Vagina (tissue), 2 donors: ENCODE results near the gene SYNJ1. TPM values are rescaled to one million over a fixed set of nuclear protein-coding genes. Genes with fewer than 3 reads are reported as not detected.
A peak's percentile ranks its signal among the peaks of the same experiment; 100 is the strongest.
"Not testable (repeated sequence)": the region's sequence is repeated elsewhere in the genome, so short reads cannot be mapped to it uniquely, and the experiment has no call there.

Source experiments
- DNase-seq, 2 donors: peaks; one replicate each; pipeline ENCODE4 v3.0.0-alpha.2; 2017; ENCODE audit errors: extremely low spot score in 2 of 2
- H3K27ac ChIP-seq: fragments of 200-600 bp; sonication (generic); one replicate; pipeline ENCODE4 v1.5.1; 2019
- H3K27me3 ChIP-seq: fragments of 200-600 bp; sonication (generic); one replicate; pipeline ENCODE4 v1.5.1; 2019
- H3K36me3 ChIP-seq, 2 donors: fragments of 200-600 bp; sonication (generic); one replicate each; pipeline ENCODE4 v1.5.1; 2017 to 2019
- H3K4me1 ChIP-seq: fragments of 200-600 bp; sonication (generic); one replicate; pipeline ENCODE4 v1.5.1; 2019
- H3K4me3 ChIP-seq, 2 donors: fragments of 200-600 bp; sonication (generic); 1 replicate in 1 of 2; 2 replicates in 1 of 2; pipeline ENCODE4 v1.5.1; 2016 to 2019
- H3K9me3 ChIP-seq: fragments of 200-600 bp; sonication (generic); one replicate; pipeline ENCODE4 v1.5.1; 2019
- POLR2A ChIP-seq, 2 donors: fragments of 450-650 bp; IDR thresholded peaks; one replicate each; pipeline ENCODE4 v1.6.1; 2017; ENCODE audit warnings: antibody characterized with exemption in 2 of 2, mild to moderate bottlenecking in 2 of 2, moderate library complexity in 2 of 2
- POLR2AphosphoS5 ChIP-seq, 2 donors: sonication (generic); formaldehyde crosslinking; IDR thresholded peaks; one replicate each; pipeline ENCODE4 v1.9.0; 2017; ENCODE audit warnings: antibody characterized with exemption in 2 of 2, mild to moderate bottlenecking in 2 of 2, low read depth in 1 of 2; ENCODE audit not compliant: insufficient read depth in 1 of 2
- intact Hi-C: fragments of 100-400 bp; cut with DNase I; formaldehyde crosslinking; loops from one replicate; pipeline ENCODE4 v1.15.1; 2023
- total RNA-seq: library from RNA; depleted of rRNA; stranded (reverse); fragments of >200 nt; gene quantifications from one replicate; pipeline ENCODE4 v1.2.3, GENCODE V29; 2016
- TF ChIP-seq, protein P1 (sequence below), 3 experiments: fragments of 450-650 bp in 2 of 3; fragments of 200-600 bp in 1 of 3; sonication (generic) in 1 of 3; IDR thresholded peaks; one replicate each; pipeline ENCODE4 v1.5.1; 2017 to 2019; ENCODE audit warnings: antibody characterized with exemption in 3 of 3, mild to moderate bottlenecking in 2 of 3, moderate library complexity in 2 of 3

Gene SYNJ1
- total RNA-seq, 1 donor from 2014 or later = 22.8 TPM

- H3K27me3 ChIP-seq = no peaks in the 10 kb centered on the region
- intact Hi-C loops = no loop called here
- H3K4me3 ChIP-seq = no peak overlapping the region
- H3K4me1 ChIP-seq = no peaks in the 10 kb centered on the region
- peaks cover 0 to 46% of the 10 kb centered on the region in 2 donors for H3K36me3 ChIP-seq
- H3K27ac ChIP-seq = no peak overlapping the region
- TF ChIP-seq, protein P1, sequence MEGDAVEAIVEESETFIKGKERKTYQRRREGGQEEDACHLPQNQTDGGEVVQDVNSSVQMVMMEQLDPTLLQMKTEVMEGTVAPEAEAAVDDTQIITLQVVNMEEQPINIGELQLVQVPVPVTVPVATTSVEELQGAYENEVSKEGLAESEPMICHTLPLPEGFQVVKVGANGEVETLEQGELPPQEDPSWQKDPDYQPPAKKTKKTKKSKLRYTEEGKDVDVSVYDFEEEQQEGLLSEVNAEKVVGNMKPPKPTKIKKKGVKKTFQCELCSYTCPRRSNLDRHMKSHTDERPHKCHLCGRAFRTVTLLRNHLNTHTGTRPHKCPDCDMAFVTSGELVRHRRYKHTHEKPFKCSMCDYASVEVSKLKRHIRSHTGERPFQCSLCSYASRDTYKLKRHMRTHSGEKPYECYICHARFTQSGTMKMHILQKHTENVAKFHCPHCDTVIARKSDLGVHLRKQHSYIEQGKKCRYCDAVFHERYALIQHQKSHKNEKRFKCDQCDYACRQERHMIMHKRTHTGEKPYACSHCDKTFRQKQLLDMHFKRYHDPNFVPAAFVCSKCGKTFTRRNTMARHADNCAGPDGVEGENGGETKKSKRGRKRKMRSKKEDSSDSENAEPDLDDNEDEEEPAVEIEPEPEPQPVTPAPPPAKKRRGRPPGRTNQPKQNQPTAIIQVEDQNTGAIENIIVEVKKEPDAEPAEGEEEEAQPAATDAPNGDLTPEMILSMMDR (IDR thresholded peaks at IDR 0.05) = no peak
- TF ChIP-seq POLR2AphosphoS5 (IDR thresholded peaks at IDR 0.05; ENCODE audit: insufficient read depth in 1 of 2, low read depth in 1 of 2) (no peak), POLR2A (IDR thresholded peaks at IDR 0.05) (no peak)
- DNase-seq = no peak
- H3K9me3 ChIP-seq = no peaks in the 10 kb centered on the region
Observed at GRCh38 chr21:32641710-32642698, 85.8 kb downstream of the SYNJ1 start.

DNA sequence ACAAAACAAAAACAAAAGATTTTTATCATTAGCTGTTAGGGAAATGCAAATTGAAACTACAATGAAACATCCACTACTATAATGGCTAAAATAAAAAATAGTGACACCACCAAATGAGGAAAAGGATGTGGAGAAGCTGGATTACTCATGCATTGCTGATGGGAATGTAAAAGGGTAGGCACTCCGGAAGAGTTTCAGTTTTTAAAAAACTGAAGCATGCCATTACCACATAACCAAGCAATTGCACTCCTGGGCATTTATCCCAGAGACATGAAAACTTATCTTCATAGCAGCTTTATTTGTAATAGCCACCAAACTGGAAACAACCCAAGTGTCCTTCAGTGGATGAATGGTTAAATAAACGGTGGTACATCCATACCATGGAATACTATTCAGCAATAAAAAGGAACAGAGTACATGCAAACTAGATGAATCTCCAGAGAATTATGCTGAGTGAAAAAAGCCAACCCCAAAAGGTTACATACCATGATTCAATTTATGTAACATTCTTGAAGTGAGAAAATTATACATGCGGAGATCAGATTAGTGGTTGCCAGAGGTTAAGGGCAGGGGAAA is 101.1 kb downstream of the SYNJ1 start:
- no peak for DNase-seq
- H3K36me3 ChIP-seq = peaks cover 0 to 18% of the 10 kb centered on the region in 2 donors
- H3K4me1 ChIP-seq = no peaks in the 10 kb centered on the region
- TF ChIP-seq POLR2A (IDR thresholded peaks at IDR 0.05) (no peak), POLR2AphosphoS5 (IDR thresholded peaks at IDR 0.05; ENCODE audit: insufficient read depth in 1 of 2, low read depth in 1 of 2) (no peak)
- TF ChIP-seq, protein P1 (IDR thresholded peaks at IDR 0.05) = no peak
- H3K4me3 ChIP-seq = no peak overlapping the region
- intact Hi-C loops = no loop called here
- H3K27ac ChIP-seq = no peak overlapping the region
- H3K9me3 ChIP-seq = no peaks in the 10 kb centered on the region
- no peaks in the 10 kb centered on the region for H3K27me3 ChIP-seq

DNA sequence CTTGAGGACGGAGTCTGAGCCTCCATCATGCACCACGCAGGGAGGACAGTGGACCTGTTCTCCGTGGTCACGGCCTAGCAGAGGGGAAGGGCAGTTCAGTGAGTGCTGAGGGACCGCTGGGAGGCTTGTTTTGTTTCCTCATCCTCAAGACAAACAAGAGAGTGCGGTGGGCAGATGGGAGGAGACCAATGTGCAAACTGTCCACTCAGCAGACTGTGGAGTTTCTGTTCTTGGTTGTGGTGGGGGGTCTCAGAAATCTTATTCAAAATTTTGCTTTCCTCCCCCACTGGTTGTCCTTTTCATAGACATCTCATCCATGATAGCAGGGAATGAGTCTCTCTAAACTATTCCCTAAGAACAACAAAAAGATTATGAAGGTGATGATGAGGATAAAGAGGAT is 109.6 kb downstream of the SYNJ1 start:
- H3K4me1 ChIP-seq, H3K27ac ChIP-seq, H3K27me3 ChIP-seq, DNase-seq, intact Hi-C loops, H3K4me3 ChIP-seq, H3K36me3 ChIP-seq, H3K9me3 ChIP-seq: not testable (repeated sequence)

- H3K4me3 ChIP-seq = peak overlapping the region; percentile 67 to 82
- TF ChIP-seq POLR2A (IDR thresholded peaks at IDR 0.05) = no peak
- TF ChIP-seq, protein P1 (IDR thresholded peaks at IDR 0.05) = no peak
- no peak for TF ChIP-seq POLR2AphosphoS5 (IDR thresholded peaks at IDR 0.05; ENCODE audit: insufficient read depth in 1 of 2, low read depth in 1 of 2)
- H3K4me1 ChIP-seq = peaks cover 24% of the 10 kb centered on the region
- intact Hi-C loops = no loop called here
- H3K9me3 ChIP-seq = no peaks in the 10 kb centered on the region
- H3K36me3 ChIP-seq = peaks cover 0 to 9% of the 10 kb centered on the region in 2 donors
- no peaks in the 10 kb centered on the region for H3K27me3 ChIP-seq
- DNase-seq = no peak
- peak overlapping the region; percentile 85 for H3K27ac ChIP-seq
Observed at GRCh38 chr21:32613436-32614043, 114.3 kb downstream of the SYNJ1 start.

DNA sequence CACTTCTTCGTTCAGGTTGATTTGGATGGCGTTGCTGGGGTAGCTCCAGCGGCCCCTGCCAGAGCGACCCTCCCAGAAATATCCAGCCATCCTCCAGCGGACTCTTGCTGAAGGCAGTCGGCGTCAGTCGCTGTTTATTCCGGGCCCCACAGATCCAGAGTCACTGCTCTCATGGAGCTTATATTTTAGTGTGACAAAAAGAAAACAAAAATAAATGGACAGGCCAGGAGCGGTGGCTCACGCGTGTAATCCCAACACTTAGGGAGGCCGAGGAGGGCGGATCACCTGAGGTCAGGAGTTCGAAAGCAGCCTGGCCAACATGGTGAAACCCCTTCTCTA is 114.8 kb downstream of the SYNJ1 start:
- TF ChIP-seq POLR2AphosphoS5 (IDR thresholded peaks at IDR 0.05; ENCODE audit: insufficient read depth in 1 of 2, low read depth in 1 of 2) (no peak), POLR2A (IDR thresholded peaks at IDR 0.05) (no peak)
- TF ChIP-seq, protein P1 (IDR thresholded peaks at IDR 0.05) = no peak
- intact Hi-C loops = no loop called here
- no peaks in the 10 kb centered on the region for H3K27me3 ChIP-seq
- H3K9me3 ChIP-seq = no peaks in the 10 kb centered on the region
- H3K4me1 ChIP-seq = peaks cover 24% of the 10 kb centered on the region
- peaks cover 0 to 14% of the 10 kb centered on the region in 2 donors for H3K36me3 ChIP-seq
- peak overlapping the region; percentile 67 to 82 for H3K4me3 ChIP-seq
- peak overlapping the region; percentile 85 for H3K27ac ChIP-seq
- no peak for DNase-seq
